ENCODE measurements around the gene GP9.

Gene GP9

GRCh38 chr3:129057249-129057648 is 3.3 kb upstream of the GP9 start:
- TF ChIP-seq CTCF (IDR thresholded peaks at IDR 0.05; ENCODE audit: insufficient read depth, low read depth, low read length, missing control alignments) = no peak
- no peak for DNase-seq (ENCODE audit: low read depth)
- H3K4me3 ChIP-seq (ENCODE audit: low read length) = no peak overlapping the region

DNA sequence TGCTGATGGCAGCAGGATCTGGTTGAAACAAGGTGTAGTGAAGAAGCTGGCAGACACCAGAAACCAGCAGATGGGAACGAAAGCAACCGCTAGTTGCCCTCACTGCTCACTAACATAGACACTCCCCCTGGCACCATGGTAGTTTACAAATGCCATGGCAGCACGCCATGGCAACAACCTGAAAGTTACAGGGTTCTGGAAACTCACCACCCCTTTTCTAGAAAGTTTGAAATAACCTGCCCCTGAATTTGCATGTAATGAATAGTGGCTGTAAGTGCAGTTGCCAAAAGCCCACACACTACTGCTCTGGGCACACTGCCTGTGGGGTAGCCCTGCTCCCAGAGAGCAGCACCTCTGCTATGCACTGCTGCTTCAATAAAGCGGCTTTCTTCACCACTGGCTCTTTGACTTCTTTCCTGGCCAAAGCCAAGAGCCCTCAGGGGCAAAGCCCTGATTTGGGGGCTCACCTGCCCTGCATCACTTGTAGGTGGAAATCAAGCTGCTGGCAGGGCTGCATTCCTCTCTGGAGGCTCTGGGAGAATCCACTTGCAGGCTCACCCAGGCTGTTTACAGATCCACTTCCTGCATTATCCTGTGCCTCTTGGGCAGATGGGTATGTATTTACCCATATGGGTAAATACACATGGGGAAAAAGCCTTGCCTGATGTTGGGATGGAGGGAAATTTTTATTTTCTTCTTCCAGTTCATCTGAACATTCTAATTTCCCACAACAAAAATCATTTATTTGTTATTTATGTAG is 2.0 kb upstream of the GP9 start:
- TF ChIP-seq CTCF (IDR thresholded peaks at IDR 0.05; ENCODE audit: insufficient read depth, low read depth, low read length, missing control alignments) = no peak
- DNase-seq (ENCODE audit: low read depth) = peak; percentile 16
- no peak overlapping the region for H3K4me3 ChIP-seq (ENCODE audit: low read length)

DNA sequence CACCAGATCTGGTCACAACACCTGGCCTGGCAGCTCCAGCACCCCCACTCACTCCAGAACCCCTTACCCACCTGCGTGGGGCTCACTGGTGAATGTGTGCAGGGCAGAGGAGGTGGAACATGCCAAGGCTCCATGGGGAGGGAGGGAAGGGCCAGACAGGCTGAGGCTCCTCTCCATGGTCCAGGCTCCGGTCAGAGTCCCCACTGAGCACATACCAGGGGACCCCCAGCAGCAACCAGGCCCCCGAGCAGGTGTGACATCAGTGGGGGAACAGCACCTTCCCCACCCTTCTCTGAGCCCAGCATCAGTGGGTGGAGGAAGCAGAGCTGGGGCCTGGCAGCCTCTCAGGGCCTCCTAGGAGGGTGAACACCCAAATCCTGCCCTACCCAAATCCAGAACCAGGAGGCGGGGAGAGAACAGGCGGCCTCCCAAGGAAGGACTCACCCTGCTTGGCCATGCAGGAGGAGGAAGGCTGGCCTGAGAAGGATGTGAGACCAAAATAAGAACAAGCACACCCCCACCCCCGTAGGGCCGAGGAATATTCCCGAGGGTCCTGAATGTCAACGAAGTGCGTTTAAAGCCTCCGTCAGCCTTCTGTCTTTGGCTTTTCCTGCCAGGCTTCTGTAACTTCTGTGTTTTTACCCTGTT is 1.1 kb upstream of the GP9 start:
- no peak for TF ChIP-seq CTCF (IDR thresholded peaks at IDR 0.05; ENCODE audit: insufficient read depth, low read depth, low read length, missing control alignments)

GRCh38 chr3:129061023-129061887 is 676 bp downstream of the GP9 start:
- DNase-seq (ENCODE audit: low read depth) = no peak
- TF ChIP-seq CTCF (IDR thresholded peaks at IDR 0.05; ENCODE audit: insufficient read depth, low read depth, low read length, missing control alignments) = no peak
- H3K4me3 ChIP-seq (ENCODE audit: low read length) = no peak overlapping the region

More for the DNA sequence above, 1.1 kb upstream of the GP9 start:
- DNase-seq (ENCODE audit: low read depth) = no peak
- H3K4me3 ChIP-seq (ENCODE audit: low read length) = no peak overlapping the region

DNA sequence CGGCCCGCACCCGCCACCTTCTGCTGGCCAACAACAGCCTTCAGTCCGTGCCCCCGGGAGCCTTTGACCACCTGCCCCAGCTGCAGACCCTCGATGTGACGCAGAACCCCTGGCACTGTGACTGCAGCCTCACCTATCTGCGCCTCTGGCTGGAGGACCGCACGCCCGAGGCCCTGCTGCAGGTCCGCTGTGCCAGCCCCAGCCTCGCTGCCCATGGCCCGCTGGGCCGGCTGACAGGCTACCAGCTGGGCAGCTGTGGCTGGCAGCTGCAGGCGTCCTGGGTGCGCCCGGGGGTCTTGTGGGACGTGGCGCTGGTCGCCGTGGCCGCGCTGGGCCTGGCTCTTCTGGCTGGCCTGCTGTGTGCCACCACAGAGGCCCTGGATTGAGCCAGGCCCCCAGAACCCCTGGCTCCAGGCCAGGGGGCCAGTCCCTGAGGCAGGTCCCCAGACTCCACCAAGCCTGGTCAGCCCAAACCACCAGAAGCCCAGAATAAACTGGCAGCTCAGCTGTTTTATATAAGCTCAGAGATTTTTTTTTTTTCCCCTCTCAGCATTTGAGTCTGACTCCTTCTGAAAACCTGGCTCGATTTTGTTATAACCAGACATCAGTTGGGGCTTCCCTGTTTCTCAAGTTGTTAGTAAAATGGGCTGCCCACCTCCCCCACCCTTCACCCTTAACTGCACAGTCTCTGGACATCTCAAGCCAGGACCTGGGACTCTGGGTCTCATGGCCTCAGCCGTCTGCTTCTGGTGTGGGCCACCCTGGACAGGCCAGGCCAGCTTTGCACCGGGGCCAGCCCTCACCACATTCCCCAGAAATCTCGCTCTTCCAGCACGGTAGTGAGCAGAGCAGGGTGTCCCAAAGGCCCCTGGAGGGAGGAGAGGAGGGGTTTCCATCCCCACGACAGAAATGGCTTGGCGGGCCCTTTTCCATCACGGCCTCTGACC is 1.6 kb downstream of the GP9 start:
- no peak for TF ChIP-seq CTCF (IDR thresholded peaks at IDR 0.05; ENCODE audit: insufficient read depth, low read depth, low read length, missing control alignments)
- H3K4me3 ChIP-seq (ENCODE audit: low read length) = no peak overlapping the region
- DNase-seq (ENCODE audit: low read depth) = no peak

DNA sequence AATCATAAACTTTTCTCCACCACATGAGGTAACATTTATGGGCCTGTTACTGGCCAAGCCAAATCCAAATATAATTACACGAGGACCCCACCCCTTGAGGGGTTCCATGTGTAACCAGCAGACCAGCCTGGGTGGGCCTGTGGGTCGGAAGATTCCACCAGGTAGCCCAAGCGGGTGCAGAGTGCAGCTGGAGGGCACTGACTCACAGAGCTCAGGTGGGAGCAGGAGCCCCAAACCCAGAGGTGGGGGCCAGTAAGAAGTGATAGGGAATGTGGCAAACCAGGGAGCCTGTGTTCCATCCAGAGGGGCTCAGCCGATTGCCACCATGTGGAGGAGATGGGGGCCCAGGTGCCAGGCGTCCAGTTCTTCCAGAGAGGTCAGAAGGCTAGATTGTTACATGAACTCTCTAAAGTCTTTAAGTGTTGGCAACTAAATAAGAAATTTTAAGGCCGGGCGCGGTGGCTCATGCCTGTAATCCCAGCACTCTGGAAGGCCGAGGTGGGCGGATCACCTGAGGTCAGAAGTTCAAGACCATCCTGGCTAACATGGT is 2.6 kb downstream of the GP9 start:
- DNase-seq (ENCODE audit: low read depth) = no peak
- TF ChIP-seq CTCF (IDR thresholded peaks at IDR 0.05; ENCODE audit: insufficient read depth, low read depth, low read length, missing control alignments) = no peak
- no peak overlapping the region for H3K4me3 ChIP-seq (ENCODE audit: low read length)
